OCI-LY1 (cell line): Measurements from ENCODE around the gene DAZAP1.

Experiments used
- H2AFZ ChIP-seq: fragments of 200-600 bp; sonication (generic), shearing (Covaris generic); 2 replicates; pipeline ENCODE4 v1.6.0; 2014; ENCODE audit warnings: antibody characterized with exemption, mild to moderate bottlenecking, low read length
- H3F3A ChIP-seq: fragments of 200-600 bp; sonication (generic), shearing (Covaris generic); 2 replicates; pipeline ENCODE4 v1.6.0; 2014; ENCODE audit warnings: mild to moderate bottlenecking, antibody characterized with exemption, low read length, moderate library complexity; ENCODE audit not compliant: insufficient read depth
- H3K27ac ChIP-seq: fragments of 200-600 bp; sonication (generic); 2 replicates; pipeline ENCODE4 v1.5.1; 2014; ENCODE audit warnings: low read length, mixed run types, mild to moderate bottlenecking, low read depth; ENCODE audit not compliant: poor library complexity, severe bottlenecking
- H3K27me3 ChIP-seq: fragments of 200-600 bp; sonication (generic); 2 replicates; pipeline ENCODE4 v1.6.0; 2014; ENCODE audit warnings: antibody characterized with exemption, mild to moderate bottlenecking, low read length, moderate library complexity; ENCODE audit not compliant: insufficient read depth
- H3K36me3 ChIP-seq: fragments of 200-600 bp; sonication (generic); 2 replicates; pipeline ENCODE4 v1.6.1; 2014; ENCODE audit warnings: mild to moderate bottlenecking, antibody characterized with exemption, low read length, moderate library complexity, mixed read lengths; ENCODE audit not compliant: insufficient read depth
- H3K4me1 ChIP-seq: fragments of 200-600 bp; sonication (generic); 2 replicates; pipeline ENCODE4 v1.5.1; 2014; ENCODE audit warnings: mild to moderate bottlenecking, low read length, moderate library complexity; ENCODE audit not compliant: insufficient read depth, severe bottlenecking
- H3K4me2 ChIP-seq: fragments of 200-600 bp; sonication (generic), shearing (Covaris generic); 2 replicates; pipeline ENCODE4 v1.6.1; 2014; ENCODE audit warnings: low read length
- H3K4me3 ChIP-seq: fragments of 200-600 bp; sonication (generic); 2 replicates; pipeline ENCODE4 v1.5.1; 2014; ENCODE audit warnings: low read length, low read depth, mild to moderate bottlenecking, mixed read lengths; ENCODE audit not compliant: poor library complexity, severe bottlenecking
- H3K79me2 ChIP-seq: fragments of 200-600 bp; shearing (Covaris generic); 2 replicates; pipeline ENCODE4 v1.6.1; 2016; ENCODE audit warnings: mixed run types, low read length, mixed read lengths; ENCODE audit not compliant: insufficient read depth
- H3K9ac ChIP-seq: fragments of 200-600 bp; sonication (generic), shearing (Covaris generic); 2 replicates; pipeline ENCODE4 v1.6.1; 2014; ENCODE audit warnings: mild to moderate bottlenecking, low read length, mixed read lengths
- H3K9me2 ChIP-seq: fragments of 200-600 bp; sonication (generic), shearing (Covaris generic); 2 replicates; pipeline ENCODE4 v1.6.1; 2014; ENCODE audit warnings: low read depth, mild to moderate bottlenecking, low read length, mixed read lengths
- H3K9me3 ChIP-seq: fragments of 200-600 bp; shearing (Covaris generic); 2 replicates; pipeline ENCODE4 v1.6.1; 2014; ENCODE audit warnings: low read length, mixed read lengths
- H4K20me1 ChIP-seq: fragments of 200-600 bp; sonication (generic), shearing (Covaris generic); 2 replicates; pipeline ENCODE4 v1.6.0; 2016; ENCODE audit warnings: mild to moderate bottlenecking, low read length; ENCODE audit not compliant: insufficient read depth
- EZH2 ChIP-seq: fragments of 200-600 bp; sonication (generic), shearing (Covaris generic); IDR thresholded peaks from 2 replicates; pipeline ENCODE4 v1.8.0; 2017; ENCODE audit warnings: borderline replicate concordance, mixed run types, mild to moderate bottlenecking, antibody characterized with exemption, low read length, moderate library complexity, mixed read lengths
- TF ChIP-seq, protein P1 (sequence below): fragments of 200-600 bp; sonication (generic), shearing (Covaris generic); IDR thresholded peaks from 2 replicates; pipeline ENCODE4 v1.5.1; 2017; ENCODE audit warnings: mild to moderate bottlenecking, antibody characterized with exemption, low read length, moderate library complexity, mixed read lengths

DAZAP1 gene

DNA sequence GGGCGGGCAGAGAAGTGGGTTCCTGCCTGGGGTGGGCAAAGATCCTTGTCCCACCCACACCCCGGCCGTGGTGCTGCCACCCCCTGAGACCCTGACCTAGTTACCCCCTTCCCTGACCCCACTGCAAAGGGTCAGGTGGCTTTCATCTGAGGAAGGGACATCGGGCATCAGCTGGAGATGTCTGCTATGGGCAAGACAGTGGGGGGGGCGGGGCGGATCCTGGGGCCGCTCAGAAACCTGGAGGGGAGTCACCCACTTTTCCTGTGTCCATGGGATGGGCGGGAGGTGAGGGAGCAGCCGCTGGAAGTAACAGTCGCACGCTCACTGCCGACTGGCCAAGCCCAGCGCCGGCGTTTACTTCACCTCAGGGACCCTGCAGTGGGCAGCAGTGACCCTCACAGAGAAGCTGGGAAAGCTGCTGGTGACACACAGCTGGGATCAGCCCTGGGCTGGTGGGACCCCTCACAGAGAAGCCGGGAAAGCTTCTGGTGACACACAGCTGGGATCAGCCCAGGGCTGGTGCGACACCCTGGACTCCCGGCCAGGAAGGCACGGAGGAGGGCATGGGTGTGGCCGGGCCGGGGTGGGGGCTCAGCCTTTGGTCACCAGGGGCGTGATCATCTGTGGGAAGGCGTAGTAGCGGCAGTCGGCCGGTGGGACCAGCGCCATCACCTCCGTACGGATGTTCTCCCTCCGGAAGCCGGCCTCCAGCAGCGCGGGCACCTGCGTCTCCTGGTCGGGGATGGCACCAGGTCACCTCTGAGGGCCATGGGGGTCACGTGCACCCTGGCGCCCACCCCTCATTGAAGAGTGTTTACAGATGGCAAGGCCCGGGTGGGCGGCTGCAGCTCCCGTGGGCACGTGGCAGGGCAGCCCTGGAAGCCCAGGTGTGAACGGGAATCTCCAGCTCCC lies 10.4 kb upstream of the DAZAP1 start:
- Histone ChIP-seq H3K9ac (no peak overlapping the region), H3K27ac (no peak overlapping the region), H3K27me3 (peaks cover 6% of the 10 kb centered on the region; the same call in 1 of the 2 replicates), H2AFZ (no peak overlapping the region), H3K9me2 (no peaks in the 10 kb centered on the region), H3K79me2 (no peaks in the 10 kb centered on the region), H3F3A (no peaks in the 10 kb centered on the region), H3K4me1 (peaks cover 14% of the 10 kb centered on the region), H3K4me3 (no peak overlapping the region), H3K9me3 (no peaks in the 10 kb centered on the region), H4K20me1 (no peaks in the 10 kb centered on the region), H3K36me3 (peaks cover 35% of the 10 kb centered on the region), H3K4me2 (no peak overlapping the region)
- TF ChIP-seq, protein P1, sequence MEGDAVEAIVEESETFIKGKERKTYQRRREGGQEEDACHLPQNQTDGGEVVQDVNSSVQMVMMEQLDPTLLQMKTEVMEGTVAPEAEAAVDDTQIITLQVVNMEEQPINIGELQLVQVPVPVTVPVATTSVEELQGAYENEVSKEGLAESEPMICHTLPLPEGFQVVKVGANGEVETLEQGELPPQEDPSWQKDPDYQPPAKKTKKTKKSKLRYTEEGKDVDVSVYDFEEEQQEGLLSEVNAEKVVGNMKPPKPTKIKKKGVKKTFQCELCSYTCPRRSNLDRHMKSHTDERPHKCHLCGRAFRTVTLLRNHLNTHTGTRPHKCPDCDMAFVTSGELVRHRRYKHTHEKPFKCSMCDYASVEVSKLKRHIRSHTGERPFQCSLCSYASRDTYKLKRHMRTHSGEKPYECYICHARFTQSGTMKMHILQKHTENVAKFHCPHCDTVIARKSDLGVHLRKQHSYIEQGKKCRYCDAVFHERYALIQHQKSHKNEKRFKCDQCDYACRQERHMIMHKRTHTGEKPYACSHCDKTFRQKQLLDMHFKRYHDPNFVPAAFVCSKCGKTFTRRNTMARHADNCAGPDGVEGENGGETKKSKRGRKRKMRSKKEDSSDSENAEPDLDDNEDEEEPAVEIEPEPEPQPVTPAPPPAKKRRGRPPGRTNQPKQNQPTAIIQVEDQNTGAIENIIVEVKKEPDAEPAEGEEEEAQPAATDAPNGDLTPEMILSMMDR, result no peak
- no peak for TF ChIP-seq EZH2

- H3K9ac ChIP-seq, result no peak overlapping the region
- no peak overlapping the region for H3K4me3 ChIP-seq
- no peaks in the 10 kb centered on the region for H3K79me2 ChIP-seq
- H3F3A ChIP-seq, result no peaks in the 10 kb centered on the region
- no peak overlapping the region for H3K27ac ChIP-seq
- H3K27me3 ChIP-seq, result peaks cover 6% of the 10 kb centered on the region; the same call in 1 of the 2 replicates
- H3K4me1 ChIP-seq, result peaks cover 20% of the 10 kb centered on the region
- no peaks in the 10 kb centered on the region for H3K9me2 ChIP-seq
- H3K4me2 ChIP-seq, result no peak overlapping the region
- H2AFZ ChIP-seq, result no peak overlapping the region
- TF ChIP-seq, protein P1, result no peak
- no peak for TF ChIP-seq EZH2
- no peaks in the 10 kb centered on the region for H3K9me3 ChIP-seq
- no peaks in the 10 kb centered on the region for H4K20me1 ChIP-seq
- H3K36me3 ChIP-seq, result peaks cover 27% of the 10 kb centered on the region
Observed at GRCh38 chr19:1397838-1398237, 9.5 kb upstream of the DAZAP1 start.

GRCh38 chr19:1399079-1399478 lies 8.3 kb upstream of the DAZAP1 start:
- H3K79me2 ChIP-seq, result no peaks in the 10 kb centered on the region
- TF ChIP-seq, protein P1, result no peak
- no peak for TF ChIP-seq EZH2
- no peak overlapping the region for H3K4me2 ChIP-seq
- no peaks in the 10 kb centered on the region for H3F3A ChIP-seq
- H3K4me3 ChIP-seq, result no peak overlapping the region
- peaks cover 20% of the 10 kb centered on the region for H3K4me1 ChIP-seq
- no peaks in the 10 kb centered on the region for H3K9me3 ChIP-seq
- no peak overlapping the region for H3K27ac ChIP-seq
- H4K20me1 ChIP-seq, result no peaks in the 10 kb centered on the region
- peaks cover 6% of the 10 kb centered on the region; the same call in 1 of the 2 replicates for H3K27me3 ChIP-seq
- no peak overlapping the region for H3K9ac ChIP-seq
- H3K36me3 ChIP-seq, result peaks cover 15% of the 10 kb centered on the region; the same call in 1 of the 2 replicates
- H2AFZ ChIP-seq, result no peak overlapping the region
- no peaks in the 10 kb centered on the region for H3K9me2 ChIP-seq
